Smooth muscle cell (in vitro differentiated cells): Measurements from ENCODE around the gene CLIP4. TPM values are rescaled to one million over a fixed set of nuclear protein-coding genes. Genes with fewer than 3 reads are reported as not detected.

Experiments
- DNase-seq: peaks from one replicate; lab custom pipeline; 2025; ENCODE audit not compliant: unreplicated experiment; lab: John Stamatoyannopoulos, UW
- H2AFZ ChIP-seq: fragments of 200-600 bp; sonication (generic); 2 replicates; pipeline ENCODE4 v1.6.0; 2016; ENCODE audit warnings: antibody characterized with exemption, low read depth, mild to moderate bottlenecking
- H3F3A ChIP-seq: fragments of 200-600 bp; sonication (generic); 2 replicates; pipeline ENCODE4 v1.6.0; 2017; ENCODE audit warnings: antibody characterized with exemption, low read depth
- H3K27ac ChIP-seq: fragments of 200-600 bp; sonication (generic); 2 replicates; pipeline ENCODE4 v1.5.1; 2016; ENCODE audit warnings: low read depth, mild to moderate bottlenecking
- H3K27me3 ChIP-seq: fragments of 200-600 bp; sonication (generic); 2 replicates; pipeline ENCODE4 v1.6.1; 2016; ENCODE audit warnings: low read depth, mild to moderate bottlenecking
- H3K36me3 ChIP-seq: fragments of 200-600 bp; sonication (generic); 2 replicates; pipeline ENCODE4 v1.5.1; 2016; ENCODE audit warnings: low read depth
- H3K4me1 ChIP-seq: fragments of 200-600 bp; sonication (generic); 2 replicates; pipeline ENCODE4 v1.5.1; 2016; ENCODE audit warnings: low read depth
- H3K4me2 ChIP-seq: fragments of 200-600 bp; sonication (generic); 2 replicates; pipeline ENCODE4 v1.6.0; 2016; ENCODE audit warnings: mild to moderate bottlenecking
- H3K4me3 ChIP-seq: fragments of 200-600 bp; sonication (generic); 2 replicates; pipeline ENCODE4 v1.5.1; 2016; ENCODE audit warnings: mild to moderate bottlenecking
- H3K79me2 ChIP-seq: fragments of 200-600 bp; sonication (generic); 2 replicates; pipeline ENCODE4 v1.6.0; 2016; ENCODE audit warnings: low read depth, mild to moderate bottlenecking
- H3K9ac ChIP-seq: fragments of 200-600 bp; sonication (generic); 2 replicates; pipeline ENCODE4 v1.6.0; 2016; ENCODE audit warnings: low read depth
- H3K9me3 ChIP-seq: fragments of 200-600 bp; sonication (generic); replicated peaks from 2 replicates; pipeline ENCODE4 v1.5.1; 2016; ENCODE audit warnings: low read depth
- H4K20me1 ChIP-seq: fragments of 200-600 bp; sonication (generic); 2 replicates; pipeline ENCODE4 v1.6.0; 2016; ENCODE audit warnings: low read depth
- WGBS: methylation state at CpG from one replicate; pipeline ENCODE4 v1.1.7; 2016; ENCODE audit warnings: low lambda C conversion rate; 5-methylcytosine and 5-hydroxymethylcytosine counted together
- polyA plus RNA-seq: library from polyadenylated mRNA; unstranded; fragments of >200 nt; fragmentation: Nextera tagmentation; extraction: Ambion mirVana; gene quantifications from 2 replicates; pipeline ENCODE4 v1.2.1, GENCODE V29; 2016
- total RNA-seq: library from RNA; depleted of rRNA; stranded (reverse); fragments of >200 nt; gene quantifications from 2 replicates; pipeline ENCODE4 v1.2.3, GENCODE V29; 2014
- TF ChIP-seq, protein P1 (sequence below): fragments of 200-600 bp; sonication (generic); IDR thresholded peaks from 2 replicates; pipeline ENCODE4 v1.5.1; 2017; ENCODE audit warnings: borderline replicate concordance, mild to moderate bottlenecking, antibody characterized with exemption; ENCODE audit not compliant: insufficient read depth, poor library complexity, severe bottlenecking

Gene CLIP4
- total and polyA plus RNA-seq, 2 experiments from 2014 or later: 5.7 to 18.9 TPM

GRCh38 chr2:29109246-29109645 is 6.0 kb upstream of the CLIP4 start:
- Histone ChIP-seq H2AFZ (no peak overlapping the region), H3K79me2 (no peaks in the 10 kb centered on the region), H3K4me1 (peaks cover 6% of the 10 kb centered on the region), H3F3A (peaks cover 12% of the 10 kb centered on the region), H4K20me1 (no peaks in the 10 kb centered on the region), H3K4me3 (no peak overlapping the region), H3K36me3 (no peaks in the 10 kb centered on the region), H3K27me3 (no peaks in the 10 kb centered on the region), H3K4me2 (no peak overlapping the region), H3K9me3 (no peaks in the 10 kb centered on the region), H3K9ac (peak overlapping the region; percentile 73), H3K27ac (peak overlapping the region; percentile 94)
- TF ChIP-seq, protein P1, sequence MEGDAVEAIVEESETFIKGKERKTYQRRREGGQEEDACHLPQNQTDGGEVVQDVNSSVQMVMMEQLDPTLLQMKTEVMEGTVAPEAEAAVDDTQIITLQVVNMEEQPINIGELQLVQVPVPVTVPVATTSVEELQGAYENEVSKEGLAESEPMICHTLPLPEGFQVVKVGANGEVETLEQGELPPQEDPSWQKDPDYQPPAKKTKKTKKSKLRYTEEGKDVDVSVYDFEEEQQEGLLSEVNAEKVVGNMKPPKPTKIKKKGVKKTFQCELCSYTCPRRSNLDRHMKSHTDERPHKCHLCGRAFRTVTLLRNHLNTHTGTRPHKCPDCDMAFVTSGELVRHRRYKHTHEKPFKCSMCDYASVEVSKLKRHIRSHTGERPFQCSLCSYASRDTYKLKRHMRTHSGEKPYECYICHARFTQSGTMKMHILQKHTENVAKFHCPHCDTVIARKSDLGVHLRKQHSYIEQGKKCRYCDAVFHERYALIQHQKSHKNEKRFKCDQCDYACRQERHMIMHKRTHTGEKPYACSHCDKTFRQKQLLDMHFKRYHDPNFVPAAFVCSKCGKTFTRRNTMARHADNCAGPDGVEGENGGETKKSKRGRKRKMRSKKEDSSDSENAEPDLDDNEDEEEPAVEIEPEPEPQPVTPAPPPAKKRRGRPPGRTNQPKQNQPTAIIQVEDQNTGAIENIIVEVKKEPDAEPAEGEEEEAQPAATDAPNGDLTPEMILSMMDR: no peak
- 100% methylated on average over 2 of the region's 2 CpGs for WGBS
- no peak for DNase-seq

GRCh38 chr2:29110916-29111535 is 4.2 kb upstream of the CLIP4 start:
- Histone ChIP-seq H4K20me1 (no peaks in the 10 kb centered on the region), H3K4me1 (peaks cover 8% of the 10 kb centered on the region)

GRCh38 chr2:29112379-29112778 is 2.8 kb upstream of the CLIP4 start:
- no peak overlapping the region for H3K4me2 ChIP-seq
- H3K79me2 ChIP-seq: peaks cover 11% of the 10 kb centered on the region
- DNase-seq: no peak
- peak overlapping the region; percentile 87 for H3K27ac ChIP-seq
- H3K27me3 ChIP-seq: no peaks in the 10 kb centered on the region
- peak overlapping the region; percentile 50 for H3K9ac ChIP-seq
- H3F3A ChIP-seq: peaks cover 32% of the 10 kb centered on the region
- H3K4me3 ChIP-seq: no peak overlapping the region
- H3K4me1 ChIP-seq: peaks cover 14% of the 10 kb centered on the region
- TF ChIP-seq, protein P1: no peak
- no peaks in the 10 kb centered on the region for H4K20me1 ChIP-seq
- no peaks in the 10 kb centered on the region for H3K36me3 ChIP-seq
- H2AFZ ChIP-seq: no peak overlapping the region
- H3K9me3 ChIP-seq: no peaks in the 10 kb centered on the region

More at GRCh38 chr2:29110916-29111535, 4.2 kb upstream of the CLIP4 start:
- H3K4me2 ChIP-seq: no peak overlapping the region
- H3K27ac ChIP-seq: peak overlapping the region; percentile 14
- no peak overlapping the region for H2AFZ ChIP-seq
- H3K9ac ChIP-seq: no peak overlapping the region
- TF ChIP-seq, protein P1: no peak
- no peaks in the 10 kb centered on the region for H3K79me2 ChIP-seq
- peaks cover 22% of the 10 kb centered on the region for H3F3A ChIP-seq
- DNase-seq: no peak
- WGBS: 92% methylated on average over 4 of the region's 4 CpGs
- no peaks in the 10 kb centered on the region for H3K36me3 ChIP-seq
- no peaks in the 10 kb centered on the region for H3K9me3 ChIP-seq
- H3K27me3 ChIP-seq: no peaks in the 10 kb centered on the region
- H3K4me3 ChIP-seq: no peak overlapping the region
